Thoracic aorta (tissue), 2 donors: ENCODE data around the gene SLC44A5. TPM values are rescaled to one million over a fixed set of nuclear protein-coding genes. Genes with fewer than 3 reads are reported as not detected.

Experiments used
- ATAC-seq: fragments of 150-250 bp; one replicate; pipeline ENCODE4 v1.8.0; 2017; ENCODE audit warnings: low read depth; ENCODE audit not compliant: insufficient number of reproducible peaks, low FRiP score
- DNase-seq: peaks from one replicate; pipeline ENCODE4 v3.0.0-alpha.2; 2020; ENCODE audit warnings: low spot score
- H3K27ac ChIP-seq, 2 donors: fragments of 200-600 bp; sonication (generic); 1 replicate in 1 of 2; 2 replicates in 1 of 2; pipeline ENCODE4 v1.5.1; 2016; ENCODE audit warnings: mild to moderate bottlenecking in 2 of 2, moderate library complexity in 2 of 2
- H3K27me3 ChIP-seq: fragments of 200-600 bp; sonication (generic); replicated peaks from 2 replicates; pipeline ENCODE4 v1.6.0; 2016; ENCODE audit warnings: mild to moderate bottlenecking; ENCODE audit not compliant: insufficient read depth
- H3K36me3 ChIP-seq: fragments of 200-600 bp; sonication (generic); one replicate; pipeline ENCODE4 v1.5.1; 2016
- H3K4me1 ChIP-seq, 2 donors: fragments of 200-600 bp; sonication (generic); 1 replicate in 1 of 2; 2 replicates in 1 of 2; pipeline versions ENCODE4 v1.5.1 to v1.6.0; 2016; ENCODE audit warnings: low read depth in 2 of 2, mild to moderate bottlenecking in 1 of 2; ENCODE audit not compliant: control insufficient read depth in 1 of 2
- H3K4me3 ChIP-seq: fragments of 200-600 bp; sonication (generic); 2 replicates; pipeline ENCODE4 v1.5.1; 2016; ENCODE audit warnings: mild to moderate bottlenecking
- H3K9me3 ChIP-seq: fragments of 200-600 bp; sonication (generic); 2 replicates; pipeline ENCODE4 v1.5.1; 2016
- CTCF ChIP-seq: fragments of 200-600 bp; sonication (generic); IDR thresholded peaks from one replicate; pipeline ENCODE4 v1.5.1; 2019; ENCODE audit warnings: antibody characterized with exemption
- total RNA-seq, 2 donors: library from RNA; depleted of rRNA; stranded (reverse); fragments of >200 nt; gene quantifications; one replicate each; pipeline versions ENCODE4 v1.1.0 to v1.2.3, GENCODE V29; 2016

The SLC44A5 gene
- total RNA-seq, 2 donors from 2014 or later, result 0.28 to 0.68 TPM

- H3K36me3 ChIP-seq, result no peaks in the 10 kb centered on the region
- H3K9me3 ChIP-seq, result no peaks in the 10 kb centered on the region
- H3K4me3 ChIP-seq, result no peak overlapping the region
- no peaks in the 10 kb centered on the region for H3K4me1 ChIP-seq
- H3K27me3 ChIP-seq, result no peaks in the 10 kb centered on the region
- TF ChIP-seq CTCF, result no peak
- H3K27ac ChIP-seq, result no peak overlapping the region
- DNase-seq, result no peak
- ATAC-seq, result no peak
These were observed 137.8 kb downstream of the SLC44A5 start for GRCh38 chr1:75472971-75473603.

GRCh38 chr1:75472089-75472970 is 138.6 kb downstream of the SLC44A5 start:
- Histone ChIP-seq H3K36me3 (no peaks in the 10 kb centered on the region), H3K27ac (no peak overlapping the region), H3K27me3 (no peaks in the 10 kb centered on the region), H3K4me1 (no peaks in the 10 kb centered on the region), H3K9me3 (no peaks in the 10 kb centered on the region), H3K4me3 (no peak overlapping the region)
- ATAC-seq, result no peak
- TF ChIP-seq CTCF, result no peak
- no peak for DNase-seq

GRCh38 chr1:75471252-75471651 is 139.7 kb downstream of the SLC44A5 start:
- H3K4me3 ChIP-seq, result no peak overlapping the region

GRCh38 chr1:75470448-75470847 is 140.5 kb downstream of the SLC44A5 start:
- DNase-seq, result no peak
- Histone ChIP-seq H3K27me3 (no peaks in the 10 kb centered on the region), H3K36me3 (no peaks in the 10 kb centered on the region), H3K4me1 (no peaks in the 10 kb centered on the region), H3K9me3 (no peaks in the 10 kb centered on the region), H3K4me3 (no peak overlapping the region), H3K27ac (no peak overlapping the region)
- ATAC-seq, result no peak
- no peak for TF ChIP-seq CTCF

More at GRCh38 chr1:75471252-75471651, 139.7 kb downstream of the SLC44A5 start:
- no peak overlapping the region for H3K27ac ChIP-seq
- ATAC-seq (no peak), DNase-seq (no peak)
- no peaks in the 10 kb centered on the region for H3K27me3 ChIP-seq
- H3K9me3 ChIP-seq, result no peaks in the 10 kb centered on the region
- TF ChIP-seq CTCF, result no peak
- H3K36me3 ChIP-seq, result no peaks in the 10 kb centered on the region
- no peaks in the 10 kb centered on the region for H3K4me1 ChIP-seq

GRCh38 chr1:75469586-75470173 is 141.2 kb downstream of the SLC44A5 start:
- Histone ChIP-seq H3K36me3 (no peaks in the 10 kb centered on the region), H3K9me3 (no peaks in the 10 kb centered on the region), H3K27ac (no peak overlapping the region), H3K4me3 (no peak overlapping the region), H3K4me1 (no peaks in the 10 kb centered on the region), H3K27me3 (no peaks in the 10 kb centered on the region)
- no peak for ATAC-seq
- no peak for DNase-seq
- no peak for TF ChIP-seq CTCF
